A549 (cell line): ENCODE data around the gene MID2.

ENCODE experiments used
- CHD4 ChIP-seq: fragments of 200-600 bp; sonication (generic); IDR thresholded peaks from 2 replicates; pipeline ENCODE4 v1.6.1; 2016; ENCODE audit warnings: antibody characterized with exemption, mild to moderate bottlenecking, borderline replicate concordance
- CTCF ChIP-seq: fragments of >200 bp; sonication (Bioruptor Twin); formaldehyde crosslinking; IDR thresholded peaks from 3 replicates; pipeline ENCODE4 v1.5.1; 2016
- EP300 ChIP-seq, 2 experiments: fragments of >200 bp; sonication (Bioruptor Twin); formaldehyde crosslinking; IDR thresholded peaks; 2 replicates in 1 of 2; 3 replicates in 1 of 2; pipeline ENCODE4 v1.6.1; 2016 to 2017
- POLR2A ChIP-seq: IDR thresholded peaks from 2 replicates; pipeline ENCODE4 v1.6.1; 2012; ENCODE audit warnings: mild to moderate bottlenecking, low read length
- SMC3 ChIP-seq: fragments of >200 bp; sonication (Bioruptor Twin); formaldehyde crosslinking; IDR thresholded peaks from 3 replicates; pipeline ENCODE4 v1.6.1; 2018; ENCODE audit warnings: inconsistent platforms

- no peak for TF ChIP-seq CTCF
- TF ChIP-seq SMC3, result no peak
- no peak for TF ChIP-seq POLR2A
- no peak for TF ChIP-seq EP300 (IDR thresholded peaks at IDR 0.05)
- no peak for TF ChIP-seq CHD4
These were observed 2.2 kb downstream of the MID2 start for GRCh38 chrX:107827852-107828251.
